ENCODE results near the gene URAD.
"Not testable (repeated sequence)": the region's sequence is repeated elsewhere in the genome, so short reads cannot be mapped to it uniquely, and the experiment has no call there.

Gene URAD

GRCh38 chr13:27988520-27988919, at the start of gene URAD:
URAD (minus strand) TSS chr13:27988693; CDS start chr13:27988637, 56 bp downstream.
- DNase-seq = no peak

DNA sequence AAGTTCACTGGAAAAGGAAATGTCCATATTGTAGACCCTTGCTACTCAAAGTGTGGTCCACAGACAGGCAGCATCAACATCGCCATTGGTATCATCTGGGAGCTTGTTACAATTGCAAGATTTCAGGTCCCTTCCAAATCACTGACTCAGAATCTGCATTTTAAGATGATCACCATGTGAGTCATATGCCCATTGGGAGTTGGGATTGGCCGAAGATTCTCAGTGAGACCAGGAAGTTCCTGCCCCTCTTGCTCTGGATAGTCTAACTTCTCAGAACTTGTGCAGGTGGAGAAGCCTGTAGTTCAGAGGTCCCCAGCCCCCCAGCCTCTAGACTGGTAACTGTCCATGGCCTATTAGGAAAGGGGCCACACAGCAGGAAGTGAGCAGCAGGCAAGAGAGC, 48.9 kb upstream of the URAD start:
- peak; percentile 16 for DNase-seq

GRCh38 chr13:28035146-28035782, 46.8 kb upstream of the URAD start:
- no peak for DNase-seq

DNA sequence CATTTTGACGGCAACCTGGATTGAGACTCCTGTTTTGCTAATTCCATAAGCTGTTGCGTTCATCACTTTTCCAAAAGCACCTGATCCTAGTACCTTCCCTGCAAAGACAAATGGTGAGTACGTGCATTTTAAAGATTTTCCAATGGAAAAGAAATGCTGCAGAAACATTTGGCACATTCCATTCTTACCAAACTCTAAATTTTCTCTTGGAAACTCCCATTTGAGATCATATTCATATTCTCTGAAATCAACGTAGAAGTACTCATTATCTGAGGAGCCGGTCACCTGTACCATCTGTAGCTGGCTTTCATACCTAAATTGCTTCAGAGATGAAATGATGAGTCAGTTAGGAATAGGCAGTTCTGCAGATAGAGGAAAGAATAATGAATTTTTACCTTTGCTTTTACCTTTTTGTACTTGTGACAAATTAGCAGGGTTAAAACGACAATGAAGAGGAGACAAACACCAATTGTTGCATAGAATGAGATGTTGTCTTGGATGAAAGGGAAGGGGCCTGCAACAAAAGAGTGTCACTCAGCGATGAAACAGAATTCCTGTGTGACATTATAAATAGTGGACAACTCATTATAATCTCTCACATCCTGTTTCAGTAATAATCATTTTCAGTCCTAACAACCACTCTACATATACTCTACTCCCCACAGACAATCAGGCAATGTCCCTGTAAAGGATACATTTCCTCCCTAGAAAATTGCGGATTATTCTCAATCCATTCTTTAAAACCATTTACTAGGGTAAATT, 45.6 kb upstream of the URAD start:
- no peak for DNase-seq

DNA sequence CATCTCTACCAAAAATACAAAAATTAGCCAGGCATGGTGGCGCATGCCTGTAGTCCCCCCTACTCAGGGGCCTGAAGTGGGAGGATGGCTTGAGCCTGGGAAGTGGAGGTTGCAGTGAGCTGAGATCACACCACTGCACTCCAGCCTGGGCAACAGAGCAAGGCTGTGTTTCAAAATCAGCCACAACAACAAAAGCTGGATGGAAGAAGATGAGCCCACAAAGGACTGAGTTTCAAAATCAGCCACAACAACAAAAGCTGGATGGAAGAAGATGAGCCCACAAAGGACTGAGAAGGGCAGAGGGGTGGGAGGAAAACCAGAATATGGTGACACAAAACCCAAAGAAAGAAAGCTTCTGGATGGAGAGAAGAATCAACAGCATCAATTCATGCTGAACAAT, 43.9 kb upstream of the URAD start:
- not testable (repeated sequence) for DNase-seq

DNA sequence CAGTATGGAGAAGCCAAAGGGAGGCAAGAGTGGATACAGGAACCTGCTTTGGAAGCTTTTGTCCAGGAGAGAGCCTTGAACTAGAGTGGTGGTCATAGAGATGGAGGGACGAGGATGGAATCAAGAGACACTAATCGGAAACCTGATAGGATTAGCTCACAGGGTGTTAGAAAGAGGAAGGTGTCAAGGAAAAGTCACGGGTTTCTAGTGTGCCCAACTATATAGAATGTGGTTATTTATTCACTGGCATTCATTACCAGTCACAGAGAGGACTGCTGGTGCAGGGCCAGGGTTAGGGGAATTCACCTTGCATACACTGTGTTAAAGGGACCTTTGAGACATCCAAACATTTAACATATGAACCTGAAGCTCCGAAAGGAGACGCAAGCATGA, 43.4 kb upstream of the URAD start:
- no peak for DNase-seq

GRCh38 chr13:28031220-28031895, 42.9 kb upstream of the URAD start:
- DNase-seq = no peak

DNA sequence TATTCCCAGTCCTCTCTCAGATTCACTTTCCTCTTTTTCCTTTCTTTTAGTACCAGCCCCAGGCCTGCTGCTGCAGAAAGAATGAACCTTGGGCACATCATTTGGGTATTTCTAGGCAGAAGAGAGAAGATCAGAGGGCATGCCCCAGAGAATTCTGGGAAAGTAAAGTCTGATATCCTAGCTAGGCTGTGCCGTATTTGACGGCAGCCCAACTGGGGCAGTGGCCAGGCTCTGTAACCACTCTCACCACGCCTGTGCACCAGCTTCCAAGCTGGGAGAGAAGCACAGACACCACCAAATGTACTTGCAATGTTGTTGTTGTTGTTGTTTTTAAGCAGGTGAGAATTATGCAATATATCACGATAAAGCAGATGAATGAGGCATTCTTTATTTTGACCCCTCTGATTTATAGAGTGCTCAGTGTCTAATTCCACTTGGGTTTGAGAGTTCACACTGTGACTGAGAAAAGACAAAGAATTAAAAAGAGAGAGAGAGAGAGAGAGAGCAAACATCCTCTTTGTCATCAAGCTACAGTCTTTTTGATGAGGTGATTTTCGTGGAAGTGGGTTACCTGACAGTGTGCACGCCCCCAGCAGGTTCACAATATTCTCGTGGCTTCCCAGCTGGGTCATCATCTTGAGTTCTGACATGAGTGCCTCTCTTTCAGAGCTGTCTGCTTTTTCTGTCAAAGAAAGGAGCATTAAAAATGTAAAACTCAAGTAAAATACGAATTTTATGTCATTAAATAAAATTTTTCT, 39.3 kb upstream of the URAD start:
- no peak for DNase-seq

DNA sequence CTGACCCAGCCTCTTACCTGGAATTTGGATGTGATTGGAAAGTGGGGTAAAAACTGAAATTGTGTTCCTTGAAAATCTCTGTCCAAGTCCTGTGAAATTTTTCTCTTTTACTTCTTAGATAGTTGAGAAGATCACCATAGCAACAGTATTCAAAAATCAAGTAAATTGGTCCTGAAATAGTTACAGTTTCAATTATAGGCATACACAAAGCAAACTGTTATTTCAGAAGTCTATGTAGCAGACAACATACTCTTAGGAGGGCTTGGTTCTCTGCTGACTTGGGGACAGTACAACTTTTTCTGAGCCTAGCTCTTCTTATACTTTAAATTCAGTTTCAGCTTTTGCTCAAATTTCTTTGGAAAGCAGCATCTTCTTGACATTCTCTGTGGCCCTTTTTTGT, 38.6 kb upstream of the URAD start:
- DNase-seq = no peak

GRCh38 chr13:28026508-28026907, 38.0 kb upstream of the URAD start:
- DNase-seq = no peak

DNA sequence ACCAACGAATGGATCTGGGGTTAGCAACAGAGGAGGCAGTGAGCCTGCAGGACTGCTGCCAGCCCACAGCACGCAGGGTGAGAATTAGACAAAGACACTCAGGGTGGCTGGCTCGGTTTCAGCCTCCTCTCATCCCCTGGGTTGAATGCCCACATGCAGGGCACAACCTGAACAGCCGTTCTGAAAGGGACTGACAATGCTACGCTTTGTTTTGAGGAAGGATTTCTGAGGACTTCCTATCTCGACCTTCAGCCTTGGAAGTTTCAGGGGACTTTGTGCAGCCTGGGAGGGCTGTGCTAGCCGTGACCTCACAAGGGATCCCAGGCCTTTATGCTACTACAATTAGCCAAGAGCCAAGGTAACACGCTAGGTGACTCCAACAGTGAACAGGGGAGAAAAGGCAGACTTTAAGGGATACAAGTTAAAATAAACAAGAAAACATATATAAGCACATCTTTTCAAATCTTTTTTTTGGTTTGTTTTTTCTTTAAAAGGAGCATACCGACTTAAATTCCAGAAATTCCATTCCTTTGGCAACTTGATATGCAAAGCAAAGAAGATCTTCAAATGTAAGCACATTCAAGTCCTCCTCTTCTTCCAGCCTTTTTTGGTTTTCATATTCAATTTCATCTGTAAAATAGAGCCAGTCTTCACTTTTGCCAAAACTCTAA, 34.5 kb upstream of the URAD start:
- DNase-seq = no peak

- DNase-seq = no peak
These were observed 25.8 kb upstream of the URAD start for GRCh38 chr13:28014301-28014700.

DNA sequence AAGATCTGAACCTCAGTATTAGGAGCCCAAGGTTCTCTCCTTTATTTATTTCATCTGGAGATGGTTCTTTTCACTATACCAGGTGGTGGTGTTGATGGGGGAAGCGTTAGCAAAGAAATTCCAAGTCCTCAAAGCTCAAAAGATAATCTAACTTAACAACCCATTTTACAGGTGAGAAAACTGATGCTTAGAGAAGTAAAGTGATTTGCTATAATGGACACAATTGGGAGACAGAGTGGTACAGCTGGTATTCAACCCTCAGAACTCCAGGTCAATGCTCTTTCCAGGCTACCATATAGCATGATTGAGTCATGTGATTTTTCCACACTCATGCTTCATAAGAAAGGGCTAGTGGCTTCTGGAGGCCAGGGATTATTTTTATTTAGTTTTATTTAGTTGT, 25.0 kb upstream of the URAD start:
- no peak for DNase-seq

DNA sequence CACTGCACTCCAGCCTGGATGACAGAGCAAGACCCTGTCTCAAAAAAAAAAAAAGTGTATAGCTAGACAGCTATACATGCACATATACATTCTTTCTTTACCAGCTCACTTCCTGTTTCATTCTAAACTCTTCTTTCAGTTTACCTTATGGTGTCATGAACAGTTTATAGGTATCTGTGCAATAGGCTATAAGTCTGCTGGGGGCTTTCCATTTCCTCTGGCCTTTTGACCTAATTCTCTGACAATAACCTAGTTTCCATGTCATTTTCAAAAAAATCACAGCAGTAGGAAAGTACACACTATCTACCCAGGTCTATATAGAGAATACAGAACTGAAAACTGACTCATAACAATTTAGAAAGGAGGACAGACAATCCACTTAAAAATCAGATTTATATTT, 24.4 kb upstream of the URAD start:
- DNase-seq = no peak

DNA sequence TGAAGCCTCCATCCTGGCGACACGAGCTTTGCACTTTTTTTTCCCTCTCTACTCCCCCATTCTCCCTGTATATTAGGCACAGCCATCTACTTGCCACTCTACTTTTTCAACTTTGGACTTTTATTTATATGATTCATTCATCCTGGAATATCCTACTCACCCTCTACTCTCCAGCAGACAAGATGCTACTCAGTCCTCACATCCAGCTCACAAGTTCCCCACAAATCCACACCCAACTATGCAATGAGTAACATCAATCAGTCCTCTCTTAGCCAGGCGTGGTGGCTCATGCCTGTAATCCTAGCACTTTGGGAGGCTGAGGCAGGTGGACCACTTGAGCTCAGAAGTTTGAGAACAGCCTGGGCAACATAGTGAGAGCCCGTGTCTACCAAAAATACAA, 23.9 kb upstream of the URAD start:
- no peak for DNase-seq

GRCh38 chr13:28010046-28010445, 21.6 kb upstream of the URAD start:
- DNase-seq = no peak

GRCh38 chr13:28005016-28005415, 16.5 kb upstream of the URAD start:
- DNase-seq = not testable (repeated sequence)

- DNase-seq = no peak
These were observed 14.6 kb upstream of the URAD start for GRCh38 chr13:28002886-28003698.

- DNase-seq = no peak
These were observed 13.5 kb upstream of the URAD start for GRCh38 chr13:28001837-28002473.

- no peak for DNase-seq
These were observed 12.6 kb upstream of the URAD start for GRCh38 chr13:28001049-28001448.

- DNase-seq = no peak
These were observed 12.1 kb upstream of the URAD start for GRCh38 chr13:28000567-28000966.

Measured in activated CD4-positive, alpha-beta T cell treated with anti-CD3 and anti-CD28 coated beads, Interleukin-10, Interleukin-2, amounts not matched to agents 100 ng/mL and 50 ng/mL, durations not matched to agents 16 hours and 8 hours (primary cell).